Karpas-422 (cell line): ENCODE measurements around the gene ACTR3. TPM values are rescaled to one million over a fixed set of nuclear protein-coding genes. Genes with fewer than 3 reads are reported as not detected.
"Not testable (repeated sequence)": the region's sequence is repeated elsewhere in the genome, so short reads cannot be mapped to it uniquely, and the experiment has no call there.

Experiments used
- DNase-seq: peaks from one replicate; pipeline ENCODE4 v3.0.0-alpha.2; 2015
- H2AFZ ChIP-seq: fragments of 200-600 bp; sonication (generic); 2 replicates; pipeline ENCODE4 v1.6.1; 2014; ENCODE audit warnings: antibody characterized with exemption, low read length, mixed read lengths
- H3K27ac ChIP-seq: fragments of 200-600 bp; sonication (generic); 2 replicates; pipeline ENCODE4 v1.5.1; 2014; ENCODE audit warnings: mild to moderate bottlenecking, low read length, moderate library complexity
- H3K27me3 ChIP-seq: fragments of 200-600 bp; sonication (generic); 2 replicates; pipeline ENCODE4 v1.6.1; 2014; ENCODE audit warnings: low read length, mixed read lengths
- H3K36me3 ChIP-seq: fragments of 200-600 bp; sonication (generic); 2 replicates; pipeline ENCODE4 v1.6.1; 2014; ENCODE audit warnings: low read length, mixed read lengths; ENCODE audit not compliant: insufficient read depth
- H3K4me1 ChIP-seq: fragments of 200-600 bp; sonication (generic); 2 replicates; pipeline ENCODE4 v1.6.1; 2014; ENCODE audit warnings: mild to moderate bottlenecking, low read length, mixed read lengths
- H3K4me2 ChIP-seq: fragments of 200-600 bp; sonication (generic); 2 replicates; pipeline ENCODE4 v1.6.1; 2014; ENCODE audit warnings: low read length, low read depth, mild to moderate bottlenecking; ENCODE audit not compliant: poor library complexity, severe bottlenecking
- H3K4me3 ChIP-seq: fragments of 200-600 bp; sonication (generic); 2 replicates; pipeline ENCODE4 v1.5.1; 2014; ENCODE audit warnings: mild to moderate bottlenecking, antibody characterized with exemption, low read length, mixed read lengths
- H3K79me2 ChIP-seq: fragments of 200-600 bp; sonication (generic); 2 replicates; pipeline ENCODE4 v1.6.1; 2014; ENCODE audit warnings: mild to moderate bottlenecking, low read length, mixed read lengths
- H3K9ac ChIP-seq: fragments of 200-600 bp; sonication (generic); 2 replicates; pipeline ENCODE4 v1.6.0; 2014; ENCODE audit warnings: low read length
- H3K9me2 ChIP-seq: fragments of 200-600 bp; sonication (generic), shearing (Covaris generic); replicated peaks from 2 replicates; pipeline ENCODE4 v1.6.0; 2014; ENCODE audit warnings: mild to moderate bottlenecking, low read length, moderate library complexity; ENCODE audit not compliant: insufficient read depth
- H3K9me3 ChIP-seq: fragments of 300-700, 200-600 bp; sonication (generic); 2 replicates; pipeline ENCODE4 v1.6.1; 2014; ENCODE audit warnings: low read length, mixed read lengths
- H4K20me1 ChIP-seq: fragments of 200-600 bp; sonication (generic); 2 replicates; pipeline ENCODE4 v1.6.1; 2014; ENCODE audit warnings: mild to moderate bottlenecking, antibody characterized with exemption, low read length, low read depth; ENCODE audit not compliant: insufficient read depth
- total RNA-seq: library from RNA; depleted of rRNA; stranded (reverse); fragments of >200 nt; shearing (Covaris generic); gene quantifications from 2 replicates; pipeline ENCODE4 v1.2.3, GENCODE V29; 2014; ENCODE audit warnings: low replicate concordance; rRNA removed

ACTR3 gene
- 223 and 259 TPM in 2 replicates for total RNA-seq

DNA sequence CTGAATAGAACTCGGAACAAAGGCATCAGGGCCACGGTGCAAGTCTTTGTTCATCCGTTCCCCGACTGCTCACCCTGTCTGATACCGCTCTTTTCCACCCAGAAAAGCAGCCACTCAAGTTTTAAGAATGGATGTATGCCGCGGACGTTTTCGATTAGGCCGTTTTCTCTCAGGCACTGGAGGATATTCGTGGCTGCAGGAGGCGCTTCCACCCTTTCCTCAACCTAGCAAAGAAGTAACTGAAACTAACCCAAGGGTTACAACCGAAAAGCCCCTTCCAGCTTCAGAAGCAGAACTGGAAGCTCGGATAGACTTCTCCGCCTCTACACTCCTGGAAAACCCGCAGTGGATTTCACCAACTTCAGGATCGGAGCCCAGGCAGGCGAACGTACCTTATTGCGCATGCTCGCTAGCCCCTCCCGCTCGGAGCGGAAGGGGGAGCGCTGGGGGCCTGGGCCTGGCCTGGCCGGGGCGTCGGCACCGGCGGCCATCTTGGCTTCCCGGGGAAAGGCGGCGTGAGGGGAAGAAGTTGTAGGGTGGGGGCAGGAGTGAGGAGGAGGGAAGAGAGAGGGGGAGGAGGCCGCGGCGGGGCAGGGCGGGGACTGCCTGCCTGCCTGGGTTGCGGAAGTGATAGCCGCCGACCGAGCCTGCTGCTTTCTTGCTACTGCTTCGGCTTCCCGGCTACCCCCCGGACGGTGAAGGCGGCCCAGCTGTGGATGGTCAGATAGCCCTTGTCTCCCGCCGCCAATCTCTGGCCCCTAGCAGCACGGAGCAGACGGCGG lies at the start of gene ACTR3:
Gene ACTR3 (plus strand): TSS at position 619 of the 782 bp plus-strand sequence. CDS start 191 bp downstream, outside the sequence.
- H3K27me3 ChIP-seq, result no peaks in the 10 kb centered on the region
- peak within 1 kb of the TSS; percentile 91 for H3K4me3 ChIP-seq
- peaks cover 22% of the 10 kb centered on the region for H4K20me1 ChIP-seq
- H3K36me3 ChIP-seq, result peaks cover 18% of the 10 kb centered on the region; the same call in 1 of the 2 replicates
- DNase-seq, result peak; percentile 99
- peaks cover 65% of the 10 kb centered on the region for H3K79me2 ChIP-seq
- no peak within 1 kb of the TSS for H2AFZ ChIP-seq
- H3K9me3 ChIP-seq, result no peaks in the 10 kb centered on the region
- peaks cover 70% of the 10 kb centered on the region for H3K4me1 ChIP-seq
- H3K9ac ChIP-seq, result peak within 1 kb of the TSS; percentile 97
- H3K4me2 ChIP-seq, result peak within 1 kb of the TSS; percentile 94
- no peaks in the 10 kb centered on the region for H3K9me2 ChIP-seq
- peak within 1 kb of the TSS; percentile 94 for H3K27ac ChIP-seq

DNA sequence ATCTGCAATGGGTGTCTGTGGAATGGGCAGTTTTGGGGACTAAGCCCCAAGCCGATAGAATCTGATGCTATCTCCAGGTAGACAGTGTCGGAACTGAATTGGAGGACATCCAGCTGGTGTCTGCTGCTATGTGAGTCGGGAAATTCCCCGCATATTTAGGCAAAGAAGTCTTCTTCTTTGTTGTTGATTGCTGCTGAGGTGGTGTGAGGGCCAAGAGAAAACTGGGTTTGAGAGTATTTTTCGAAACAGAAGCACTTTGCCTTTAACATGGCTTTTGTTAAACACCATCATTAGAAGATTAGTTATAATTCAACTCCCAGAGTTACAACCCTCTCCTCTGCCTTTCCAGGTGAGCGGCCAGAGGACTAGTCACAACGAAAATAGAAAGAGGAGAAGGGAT lies 49.4 kb upstream of the ACTR3 start:
- Histone ChIP-seq H4K20me1 (no peaks in the 10 kb centered on the region), H2AFZ (no peak overlapping the region), H3K9me2 (no peaks in the 10 kb centered on the region), H3K79me2 (no peaks in the 10 kb centered on the region), H3K4me2 (no peak overlapping the region), H3K27me3 (no peaks in the 10 kb centered on the region), H3K4me1 (0 out of 2 replicates have a peak, but pooled peaks cover 3% of the 10 kb centered on the region), H3K27ac (no peak overlapping the region), H3K9me3 (no peaks in the 10 kb centered on the region), H3K36me3 (no peaks in the 10 kb centered on the region), H3K9ac (no peak overlapping the region), H3K4me3 (no peak overlapping the region)
- no peak for DNase-seq

DNA sequence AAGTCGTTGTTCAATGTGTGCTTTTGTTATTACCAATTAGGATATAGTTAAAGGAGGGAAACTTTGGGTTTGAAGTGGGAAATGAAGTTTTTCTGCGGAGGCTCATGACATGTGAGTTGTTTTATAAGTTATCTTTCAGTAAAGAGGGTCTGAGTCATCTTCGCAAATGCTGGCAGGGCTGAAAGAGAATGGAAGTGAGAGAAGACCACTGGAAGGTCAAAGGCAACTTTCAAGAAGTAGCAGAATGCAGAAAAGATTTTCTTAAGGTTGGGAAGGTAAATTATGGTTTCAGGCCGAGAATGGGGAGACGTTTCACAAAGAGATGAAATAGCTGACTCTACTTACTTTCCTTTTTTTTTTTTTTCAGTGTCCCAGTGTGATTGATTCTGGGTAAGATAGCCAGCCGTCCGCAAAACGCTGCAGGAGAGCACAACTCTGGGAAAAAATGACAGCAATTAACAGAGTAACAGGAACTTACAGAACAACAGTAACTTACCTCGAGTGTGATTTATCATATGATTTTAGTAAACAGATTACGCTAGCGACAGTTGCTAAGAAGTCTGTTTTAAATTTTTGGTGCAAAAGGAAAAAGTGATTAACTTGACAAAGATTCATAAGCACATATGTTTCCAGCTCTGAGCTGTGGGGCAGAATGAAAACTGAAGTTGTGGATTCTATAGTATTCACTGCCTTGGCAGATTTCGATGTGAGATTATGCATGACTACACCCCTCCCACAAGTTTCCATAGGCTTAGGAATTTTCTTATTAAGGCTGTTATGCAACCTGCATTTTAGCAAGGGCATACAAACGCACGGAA lies 46.8 kb upstream of the ACTR3 start:
- no peak overlapping the region for H3K4me2 ChIP-seq
- H3K4me3 ChIP-seq, result no peak overlapping the region
- no peak overlapping the region for H3K27ac ChIP-seq
- H3K79me2 ChIP-seq, result no peaks in the 10 kb centered on the region
- no peak overlapping the region for H2AFZ ChIP-seq
- H3K36me3 ChIP-seq, result no peaks in the 10 kb centered on the region; the same call in 1 of the 2 replicates
- no peak overlapping the region for H3K9ac ChIP-seq
- no peaks in the 10 kb centered on the region for H4K20me1 ChIP-seq
- no peaks in the 10 kb centered on the region for H3K9me3 ChIP-seq
- H3K4me1 ChIP-seq, result no peaks in the 10 kb centered on the region
- no peak for DNase-seq
- H3K9me2 ChIP-seq, result no peaks in the 10 kb centered on the region
- H3K27me3 ChIP-seq, result no peaks in the 10 kb centered on the region

DNA sequence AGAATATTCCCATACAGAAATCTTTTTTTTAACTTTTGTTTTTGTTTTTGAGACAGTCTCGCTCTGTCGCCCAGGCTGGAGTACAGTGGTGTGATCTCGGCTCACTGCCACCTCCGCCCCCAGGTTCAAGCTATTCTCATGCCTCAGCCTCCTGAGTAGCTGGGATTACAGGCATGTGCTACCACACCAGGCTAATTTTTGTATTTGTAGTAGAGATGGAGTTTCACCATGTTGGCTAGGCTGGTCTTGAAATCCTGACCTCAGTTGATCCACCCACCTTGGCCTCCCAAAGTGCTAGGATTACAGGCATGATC lies 46.2 kb upstream of the ACTR3 start:
- H3K36me3 ChIP-seq, H3K4me3 ChIP-seq, H4K20me1 ChIP-seq, H3K27me3 ChIP-seq, H3K9me3 ChIP-seq, H3K27ac ChIP-seq, H2AFZ ChIP-seq, H3K9me2 ChIP-seq, H3K4me2 ChIP-seq, H3K9ac ChIP-seq, DNase-seq, H3K4me1 ChIP-seq, H3K79me2 ChIP-seq: not testable (repeated sequence)

DNA sequence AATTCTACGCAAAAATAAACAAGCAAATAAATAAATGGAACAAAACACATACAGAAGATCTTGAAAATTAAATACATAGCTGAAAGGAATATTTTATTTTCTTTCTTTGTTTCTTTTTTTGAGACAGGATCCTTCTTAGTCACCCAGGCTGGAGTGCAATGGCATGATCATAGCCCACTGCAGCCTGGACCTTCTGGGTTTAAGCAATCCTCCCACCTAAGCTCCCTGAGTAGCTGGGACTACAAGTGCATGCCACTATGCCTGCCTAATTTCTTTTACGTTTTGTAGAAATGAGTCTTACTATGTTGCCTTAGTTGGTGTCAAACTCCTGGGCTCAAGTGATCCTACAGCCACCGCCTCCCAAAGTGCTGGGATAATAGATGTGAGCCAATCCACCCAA lies 44.6 kb upstream of the ACTR3 start:
- no peak overlapping the region for H3K4me2 ChIP-seq
- H3K36me3 ChIP-seq, result no peaks in the 10 kb centered on the region; the same call in 1 of the 2 replicates
- H3K27me3 ChIP-seq, result no peaks in the 10 kb centered on the region
- no peak for DNase-seq
- no peak overlapping the region for H3K9ac ChIP-seq
- H3K4me3 ChIP-seq, result no peak overlapping the region
- H3K9me2 ChIP-seq, result no peaks in the 10 kb centered on the region
- no peaks in the 10 kb centered on the region for H4K20me1 ChIP-seq
- no peaks in the 10 kb centered on the region for H3K9me3 ChIP-seq
- H3K27ac ChIP-seq, result no peak overlapping the region
- H2AFZ ChIP-seq, result no peak overlapping the region
- H3K4me1 ChIP-seq, result no peaks in the 10 kb centered on the region
- H3K79me2 ChIP-seq, result no peaks in the 10 kb centered on the region

DNA sequence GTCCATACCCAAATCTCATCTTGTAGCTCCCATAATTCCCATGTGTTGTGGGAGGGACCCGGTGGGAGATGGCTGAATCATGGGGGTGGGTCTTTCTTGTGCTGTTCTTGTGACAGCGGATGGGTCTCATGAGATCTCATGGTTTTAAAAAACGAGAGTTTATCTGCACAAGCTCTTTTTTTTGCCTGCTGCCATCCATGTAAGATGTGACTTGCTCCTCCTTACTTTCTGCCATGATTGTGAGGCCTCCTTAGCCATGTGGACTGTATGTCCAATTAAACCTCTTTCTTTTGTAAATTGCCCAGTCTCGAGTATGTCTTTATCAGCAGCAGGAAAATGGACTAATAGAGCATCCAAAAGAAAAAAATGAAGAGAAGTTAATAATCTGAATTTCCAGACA lies 44.1 kb upstream of the ACTR3 start:
- H3K4me2 ChIP-seq, H3K4me1 ChIP-seq, H3K4me3 ChIP-seq, H4K20me1 ChIP-seq, H3K36me3 ChIP-seq, DNase-seq, H3K27me3 ChIP-seq, H3K9me2 ChIP-seq, H3K9me3 ChIP-seq, H2AFZ ChIP-seq, H3K27ac ChIP-seq, H3K79me2 ChIP-seq, H3K9ac ChIP-seq: not testable (repeated sequence)

DNA sequence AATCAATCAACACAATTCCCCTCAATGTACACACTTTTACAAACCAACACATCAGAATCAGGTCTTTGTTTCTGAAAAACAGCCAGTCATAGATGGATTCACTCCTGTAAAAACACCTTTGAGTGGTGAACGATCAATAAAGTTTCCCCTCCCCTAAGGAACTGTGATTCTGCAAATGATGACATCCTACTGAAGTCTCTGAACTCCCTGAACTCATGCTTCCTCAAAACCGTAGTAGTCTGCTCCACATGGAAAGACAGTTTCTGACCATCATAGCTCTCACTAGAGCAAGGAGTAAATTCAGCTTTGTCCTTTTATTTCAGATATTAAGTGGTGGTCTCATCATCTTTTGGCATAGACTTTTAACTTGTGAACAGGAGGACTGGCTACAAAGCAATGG lies 43.5 kb upstream of the ACTR3 start:
- H3K9ac ChIP-seq, result no peak overlapping the region
- H3K4me3 ChIP-seq, result no peak overlapping the region
- no peaks in the 10 kb centered on the region for H3K27me3 ChIP-seq
- H4K20me1 ChIP-seq, result no peaks in the 10 kb centered on the region
- no peak for DNase-seq
- no peak overlapping the region for H2AFZ ChIP-seq
- no peaks in the 10 kb centered on the region; the same call in 1 of the 2 replicates for H3K36me3 ChIP-seq
- no peak overlapping the region for H3K27ac ChIP-seq
- H3K79me2 ChIP-seq, result no peaks in the 10 kb centered on the region
- H3K4me1 ChIP-seq, result no peaks in the 10 kb centered on the region
- H3K4me2 ChIP-seq, result no peak overlapping the region
- H3K9me2 ChIP-seq, result no peaks in the 10 kb centered on the region
- no peaks in the 10 kb centered on the region for H3K9me3 ChIP-seq

DNA sequence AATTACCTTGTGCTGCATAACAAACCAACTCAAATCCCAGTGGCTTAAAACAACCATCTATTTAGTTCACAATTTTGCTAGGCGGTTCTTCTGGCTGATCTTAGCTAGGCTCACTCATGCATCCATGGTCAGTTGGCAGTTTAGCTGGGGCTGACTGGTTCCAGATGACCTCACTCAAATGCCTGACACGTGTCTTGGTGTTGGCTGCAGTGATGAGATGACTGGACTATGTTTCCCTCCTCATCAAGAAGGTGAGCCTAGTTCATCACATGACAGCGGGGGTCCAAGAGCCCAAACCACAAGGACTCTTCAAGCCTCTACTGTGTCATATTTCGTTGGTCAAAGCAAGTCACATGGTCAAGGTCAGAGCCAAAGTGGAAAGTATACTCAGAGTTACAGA lies 42.7 kb upstream of the ACTR3 start:
- DNase-seq, result no peak
- H3K4me3 ChIP-seq, result no peak overlapping the region
- H3K27me3 ChIP-seq, result no peaks in the 10 kb centered on the region
- no peaks in the 10 kb centered on the region for H3K9me3 ChIP-seq
- no peak overlapping the region for H3K4me2 ChIP-seq
- H3K27ac ChIP-seq, result no peak overlapping the region
- no peaks in the 10 kb centered on the region for H3K4me1 ChIP-seq
- no peaks in the 10 kb centered on the region for H4K20me1 ChIP-seq
- no peaks in the 10 kb centered on the region for H3K79me2 ChIP-seq
- H3K36me3 ChIP-seq, result no peaks in the 10 kb centered on the region; the same call in 1 of the 2 replicates
- no peak overlapping the region for H2AFZ ChIP-seq
- H3K9me2 ChIP-seq, result no peaks in the 10 kb centered on the region
- H3K9ac ChIP-seq, result no peak overlapping the region
